AG20443 (cell line): ENCODE results near the gene FLT1.

ENCODE experiments used
- DNase-seq: peaks from one replicate; pipeline ENCODE4 v3.0.0; 2012; ENCODE audit warnings: low spot score, mixed read lengths

The FLT1 gene

GRCh38 chr13:28423010-28423409 lies 71.9 kb downstream of the FLT1 start:
- DNase-seq, result no peak

- DNase-seq, result no peak
These were observed 73.1 kb downstream of the FLT1 start for GRCh38 chr13:28421676-28422410.

- DNase-seq, result no peak
These were observed 74.2 kb downstream of the FLT1 start for GRCh38 chr13:28420704-28421103.

- no peak for DNase-seq
These were observed 78.9 kb downstream of the FLT1 start for GRCh38 chr13:28415994-28416421.

- DNase-seq, result no peak
These were observed 80.9 kb downstream of the FLT1 start for GRCh38 chr13:28413999-28414398.

GRCh38 chr13:28412981-28413380 lies 81.9 kb downstream of the FLT1 start:
- no peak for DNase-seq

- DNase-seq, result no peak
These were observed 83.0 kb downstream of the FLT1 start for GRCh38 chr13:28411831-28412353.

GRCh38 chr13:28410096-28410495 lies 84.8 kb downstream of the FLT1 start:
- no peak for DNase-seq

- peak; percentile 37 for DNase-seq
These were observed 85.3 kb downstream of the FLT1 start for GRCh38 chr13:28409648-28410047.

- no peak for DNase-seq
These were observed 86.1 kb downstream of the FLT1 start for GRCh38 chr13:28408863-28409262.

- no peak for DNase-seq
These were observed 86.6 kb downstream of the FLT1 start for GRCh38 chr13:28408235-28408848.

- DNase-seq, result no peak
These were observed 88.1 kb downstream of the FLT1 start for GRCh38 chr13:28406733-28407266.

GRCh38 chr13:28402057-28402381 lies 92.9 kb downstream of the FLT1 start:
- no peak for DNase-seq

GRCh38 chr13:28401303-28402056 lies 93.4 kb downstream of the FLT1 start:
- DNase-seq, result peak; percentile 58

GRCh38 chr13:28396053-28396452 lies 98.9 kb downstream of the FLT1 start:
- no peak for DNase-seq

GRCh38 chr13:28394422-28394821 lies 100.5 kb downstream of the FLT1 start:
- DNase-seq, result no peak

- no peak for DNase-seq
These were observed 101.9 kb downstream of the FLT1 start for GRCh38 chr13:28392896-28393505.

GRCh38 chr13:28392428-28392827 lies 102.5 kb downstream of the FLT1 start:
- DNase-seq, result no peak

GRCh38 chr13:28387740-28388501 lies 107.0 kb downstream of the FLT1 start:
- DNase-seq, result no peak

- DNase-seq, result no peak
These were observed 109.6 kb downstream of the FLT1 start for GRCh38 chr13:28385362-28385761.

GRCh38 chr13:28384789-28385188 lies 110.1 kb downstream of the FLT1 start:
- DNase-seq, result no peak
